Measurements from ENCODE around the gene JAZF1. TPM values are rescaled to one million over a fixed set of nuclear protein-coding genes. Genes with fewer than 3 reads are reported as not detected.

JAZF1 gene
- total and polyA plus RNA-seq, 9 donors, result 10.4 to 36.0 (median 19.9) TPM

DNA sequence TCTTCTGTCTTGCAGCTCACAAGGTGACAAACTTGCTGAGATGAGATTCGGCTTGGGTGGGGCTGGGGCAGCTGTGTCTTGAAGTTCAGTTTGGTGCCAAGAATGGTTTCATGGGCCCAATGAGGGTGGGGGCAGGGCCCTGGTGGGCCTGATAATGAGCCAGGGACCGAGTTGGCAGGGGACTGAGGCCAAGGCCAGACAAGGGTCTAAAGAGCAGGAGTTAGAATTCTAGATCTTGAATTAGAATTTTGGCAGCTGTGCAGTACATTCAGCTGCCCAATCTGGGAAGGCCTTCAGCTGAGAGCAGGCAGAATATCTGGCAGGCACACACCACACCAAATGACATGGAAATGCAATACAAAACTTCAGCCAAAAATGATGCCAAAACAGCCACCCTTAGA, 1.5 kb upstream of the JAZF1 start:
- intact Hi-C loops (cut with DNase I), result no loop called here
- H3K4me1 ChIP-seq (ENCODE audit: insufficient read depth), result peaks cover 2% of the 10 kb centered on the region
- DNase-seq, result peak in 3 of 5 donors; percentile 31 to 47 (median 34)
- no peak overlapping the region for H3K27ac ChIP-seq
- no peaks in the 10 kb centered on the region for H3K36me3 ChIP-seq
- H3K27me3 ChIP-seq, result no peaks in the 10 kb centered on the region
- no peak overlapping the region for H3K4me3 ChIP-seq
- WGBS, 3 donors, result 37 to 45% (median 39%) methylated on average over 2 of the region's 2 CpGs
- no peaks in the 10 kb centered on the region for H3K9me3 ChIP-seq
- no peak for TF ChIP-seq CTCF (IDR thresholded peaks at IDR 0.05)
- no peak for TF ChIP-seq POLR2A (IDR thresholded peaks at IDR 0.05)
- no peak for TF ChIP-seq EP300 (IDR thresholded peaks at IDR 0.05)

DNA sequence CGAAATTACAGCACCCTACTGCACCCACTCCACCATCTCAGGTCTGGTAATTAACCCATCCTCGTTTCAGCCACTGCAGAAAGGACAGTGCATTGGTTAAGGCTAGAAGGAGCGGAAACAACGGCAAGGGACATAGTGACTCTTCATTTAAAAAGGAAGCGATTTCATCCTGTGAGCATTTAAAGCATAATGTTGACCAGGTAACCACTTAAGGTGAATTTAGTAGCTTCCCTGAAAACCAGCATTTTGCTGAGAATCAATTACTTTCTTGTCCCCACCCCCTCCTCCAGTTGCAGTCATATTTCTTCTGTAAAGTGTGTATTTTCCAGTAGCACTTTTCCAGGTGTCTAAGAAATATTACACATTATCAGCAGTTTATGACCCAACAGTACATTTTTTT, 821 bp upstream of the JAZF1 start:
- no peak overlapping the region for H3K27ac ChIP-seq
- H3K27me3 ChIP-seq, result no peaks in the 10 kb centered on the region
- intact Hi-C loops (cut with DNase I), result no loop called here
- H3K4me3 ChIP-seq, result no peak overlapping the region
- TF ChIP-seq EP300 (IDR thresholded peaks at IDR 0.05) (no peak), CTCF (IDR thresholded peaks at IDR 0.05) (no peak), POLR2A (IDR thresholded peaks at IDR 0.05) (no peak)
- no peaks in the 10 kb centered on the region for H3K9me3 ChIP-seq
- H3K4me1 ChIP-seq (ENCODE audit: insufficient read depth), result peaks cover 2% of the 10 kb centered on the region
- WGBS, 3 donors, result 89 to 93% (median 91%) methylated on average over 5 of the region's 5 CpGs
- H3K36me3 ChIP-seq, result no peaks in the 10 kb centered on the region
- DNase-seq, result no peak

- H3K9me3 ChIP-seq, result no peaks in the 10 kb centered on the region
- TF ChIP-seq EP300 (IDR thresholded peaks at IDR 0.05), result no peak
- 1% methylated on average over 46 of the region's 55 CpGs; no CpG with 5 or more reads in 2 of the 3 donors for WGBS, 3 donors
- intact Hi-C loops (cut with DNase I), result no loop called here
- peak overlapping the region; percentile 54 to 76 for H3K27ac ChIP-seq
- H3K36me3 ChIP-seq, result no peaks in the 10 kb centered on the region
- no peaks in the 10 kb centered on the region for H3K27me3 ChIP-seq
- H3K4me3 ChIP-seq, result peak overlapping the region; percentile 97
- H3K4me1 ChIP-seq (ENCODE audit: insufficient read depth), result peaks cover 3% of the 10 kb centered on the region
- DNase-seq, result no peak
Measured at GRCh38 chr7:28180031-28180363, 598 bp downstream of the JAZF1 start.

DNA sequence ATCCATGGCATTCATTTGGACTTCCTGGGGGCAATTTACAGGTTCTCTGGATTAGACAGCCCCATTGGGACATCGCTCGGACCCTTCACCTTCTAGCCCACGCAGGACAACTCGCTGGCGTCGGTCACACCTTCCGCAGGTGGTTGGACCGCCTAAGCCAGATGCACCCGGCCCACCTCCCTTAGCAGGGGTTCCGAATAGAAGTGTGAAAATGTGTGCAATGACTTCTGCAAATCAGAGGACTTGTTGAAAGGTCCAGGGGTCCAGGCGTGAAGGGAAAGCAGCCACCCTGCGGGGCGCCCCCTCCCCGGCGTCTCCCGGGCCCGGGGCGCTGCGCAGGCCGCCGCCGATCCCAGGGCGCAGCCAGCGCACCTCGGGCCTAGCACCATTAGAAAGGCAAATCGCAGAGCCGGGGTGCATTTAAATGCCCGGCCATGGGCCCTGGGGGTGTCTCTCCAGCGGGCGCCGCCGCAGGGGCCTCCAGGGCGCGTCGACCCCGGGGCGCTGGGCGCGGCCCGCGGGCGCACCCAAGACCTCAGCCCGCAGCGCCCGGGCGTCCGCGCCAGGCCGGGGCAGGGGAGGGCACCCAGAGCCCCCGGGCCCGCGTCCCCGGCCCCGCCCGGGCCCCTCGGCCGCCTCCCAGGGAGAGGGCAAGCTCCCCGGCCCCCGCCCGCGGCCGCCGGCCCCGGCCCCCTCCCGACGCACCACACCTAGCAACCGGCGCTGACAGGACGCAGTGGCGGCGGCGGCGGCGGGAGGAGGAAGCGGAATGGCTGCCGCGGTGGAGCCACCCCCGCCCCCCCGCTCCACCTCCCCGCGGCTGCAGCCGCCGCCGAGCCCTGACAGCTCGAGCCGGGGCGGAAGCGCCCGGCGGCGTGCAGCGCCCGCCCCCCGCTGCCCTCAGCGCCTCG, 1.2 kb downstream of the JAZF1 start:
- WGBS, 3 donors, result 1 to 4% (median 3%) methylated on average over 28 to 96 of the region's 96 CpGs
- intact Hi-C loops (cut with DNase I), result no loop called here
- Histone ChIP-seq H3K27ac (peak overlapping the region; percentile 68 to 76), H3K36me3 (no peaks in the 10 kb centered on the region), H3K9me3 (no peaks in the 10 kb centered on the region), H3K4me3 (peak overlapping the region; percentile 97), H3K4me1 (ENCODE audit: insufficient read depth) (peaks cover 3% of the 10 kb centered on the region), H3K27me3 (no peaks in the 10 kb centered on the region)
- peak; percentile 64 to 80 (median 73) for DNase-seq
- no peak for TF ChIP-seq EP300 (IDR thresholded peaks at IDR 0.05)

- Histone ChIP-seq H3K4me1 (ENCODE audit: insufficient read depth) (peaks cover 3% of the 10 kb centered on the region), H3K27ac (no peak overlapping the region), H3K27me3 (no peaks in the 10 kb centered on the region), H3K4me3 (no peak overlapping the region), H3K36me3 (no peaks in the 10 kb centered on the region), H3K9me3 (no peaks in the 10 kb centered on the region)
- TF ChIP-seq POLR2A (IDR thresholded peaks at IDR 0.05) (no peak), CTCF (IDR thresholded peaks at IDR 0.05) (no peak)
- intact Hi-C loops (cut with DNase I), result no loop called here
- no peak for DNase-seq
- 73 to 82% (median 77%) methylated on average over 5 of the region's 5 CpGs for WGBS, 3 donors
Measured at GRCh38 chr7:28178599-28178998, 2.0 kb downstream of the JAZF1 start.
